Adipocyte (in vitro differentiated cells): ENCODE results near the gene NODAL.

Experiments used
- DNase-seq: peaks from one replicate; pipeline ENCODE4 v3.0.0-alpha.2; 2015; ENCODE audit warnings: low read depth
- H3K27me3 ChIP-seq: replicated peaks from 2 replicates; pipeline ENCODE4 v1.7.0; 2013; ENCODE audit warnings: mild to moderate bottlenecking, low read length, moderate library complexity; ENCODE audit not compliant: control insufficient read depth, insufficient read depth
- H3K36me3 ChIP-seq: 2 replicates; pipeline ENCODE4 v1.7.0; 2013; ENCODE audit warnings: low read length, mild to moderate bottlenecking, moderate library complexity; ENCODE audit not compliant: control insufficient read depth, insufficient read depth, severe bottlenecking
- H3K4me1 ChIP-seq: 2 replicates; pipeline ENCODE4 v1.7.0; 2013; ENCODE audit warnings: mild to moderate bottlenecking, low read length, moderate library complexity; ENCODE audit not compliant: control insufficient read depth, insufficient read depth
- H3K4me3 ChIP-seq: 2 replicates; pipeline ENCODE4 v1.7.0; 2013; ENCODE audit warnings: mild to moderate bottlenecking, low read length, moderate library complexity
- H3K9ac ChIP-seq: 2 replicates; pipeline ENCODE4 v1.7.0; 2013; ENCODE audit warnings: mild to moderate bottlenecking, low read length, moderate library complexity
- H3K9me3 ChIP-seq: 2 replicates; pipeline ENCODE4 v1.7.0; 2013; ENCODE audit warnings: mild to moderate bottlenecking, low read length, moderate library complexity; ENCODE audit not compliant: control insufficient read depth

The NODAL gene

DNA sequence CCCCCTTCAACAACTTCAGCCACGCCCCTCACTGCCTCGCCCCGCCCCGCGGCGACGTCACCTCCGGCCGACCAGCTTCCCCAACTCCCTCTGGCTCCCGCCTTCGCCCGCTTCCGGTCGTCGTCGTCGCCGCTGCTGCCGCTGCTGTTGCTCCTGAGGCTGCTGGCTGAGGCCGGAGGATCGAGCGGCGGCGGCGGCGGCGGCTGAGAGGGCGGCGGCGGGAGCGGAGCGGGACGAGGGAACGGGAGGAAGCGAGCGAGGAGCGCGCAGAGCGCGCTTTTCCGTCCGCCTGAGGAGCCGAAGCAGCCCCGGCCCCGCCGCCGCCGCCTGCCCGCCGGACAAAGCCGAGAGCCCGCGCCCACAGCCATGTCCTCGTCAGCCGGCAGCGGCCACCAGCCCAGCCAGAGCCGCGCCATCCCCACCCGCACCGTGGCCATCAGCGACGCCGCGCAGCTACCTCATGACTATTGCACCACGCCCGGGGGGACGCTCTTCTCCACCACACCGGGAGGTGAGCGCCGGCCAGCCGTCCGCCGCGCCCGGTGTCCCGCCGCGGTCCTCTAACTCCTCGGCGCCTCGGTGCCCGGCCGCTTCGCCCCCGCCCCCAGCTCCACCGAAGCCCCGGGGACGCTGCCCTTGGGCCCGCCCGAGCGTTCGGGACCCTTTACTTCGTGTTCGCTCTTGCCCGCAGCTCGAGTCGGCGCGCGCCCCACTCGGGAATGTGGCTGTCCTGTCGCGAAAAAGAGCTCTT lies 37.3 kb downstream of the NODAL start, which contains the start of gene EIF4EBP2:
EIF4EBP2 (plus strand) TSS at position 110 of the 751 bp plus-strand sequence; CDS start at position 367, 257 bp downstream.
- Histone ChIP-seq H3K36me3 (no peaks in the 10 kb centered on the region), H3K9me3 (no peaks in the 10 kb centered on the region), H3K9ac (peak within 1 kb of the TSS; percentile 100), H3K27me3 (no peaks in the 10 kb centered on the region), H3K4me3 (peak within 1 kb of the TSS; percentile 99), H3K4me1 (peaks cover 27% of the 10 kb centered on the region)
- DNase-seq: peak; percentile 99

DNA sequence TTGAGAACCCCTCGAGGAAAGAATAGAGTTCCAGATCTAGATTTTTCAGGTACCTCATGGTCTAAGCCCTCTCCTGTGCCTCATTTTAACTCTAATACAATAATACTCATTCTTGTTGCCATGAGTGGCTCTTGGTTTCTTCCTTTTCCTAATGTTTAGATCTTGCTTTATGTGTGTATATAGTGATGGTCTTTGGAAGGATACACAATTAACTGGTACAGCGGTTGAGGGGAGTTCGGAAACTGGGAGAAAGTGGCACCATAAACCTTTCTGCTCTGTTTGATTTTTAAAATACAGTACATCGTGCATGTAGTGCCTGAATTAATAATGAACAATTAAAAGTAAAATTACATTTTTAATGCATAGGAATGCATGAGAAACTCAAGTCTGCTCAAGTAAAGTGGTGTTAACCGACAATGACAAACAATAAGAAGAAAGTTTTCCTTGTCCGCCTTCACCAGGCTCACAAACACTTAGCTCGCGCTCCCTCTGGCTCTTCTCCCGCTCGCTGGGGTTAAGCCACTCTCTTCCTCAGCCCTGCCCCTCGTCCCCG lies 37.9 kb downstream of the NODAL start:
- Histone ChIP-seq H3K9ac (peak overlapping the region; percentile 100), H3K27me3 (no peaks in the 10 kb centered on the region), H3K4me1 (peaks cover 21% of the 10 kb centered on the region), H3K9me3 (no peaks in the 10 kb centered on the region), H3K4me3 (peak overlapping the region; percentile 99), H3K36me3 (no peaks in the 10 kb centered on the region)
- no peak for DNase-seq

DNA sequence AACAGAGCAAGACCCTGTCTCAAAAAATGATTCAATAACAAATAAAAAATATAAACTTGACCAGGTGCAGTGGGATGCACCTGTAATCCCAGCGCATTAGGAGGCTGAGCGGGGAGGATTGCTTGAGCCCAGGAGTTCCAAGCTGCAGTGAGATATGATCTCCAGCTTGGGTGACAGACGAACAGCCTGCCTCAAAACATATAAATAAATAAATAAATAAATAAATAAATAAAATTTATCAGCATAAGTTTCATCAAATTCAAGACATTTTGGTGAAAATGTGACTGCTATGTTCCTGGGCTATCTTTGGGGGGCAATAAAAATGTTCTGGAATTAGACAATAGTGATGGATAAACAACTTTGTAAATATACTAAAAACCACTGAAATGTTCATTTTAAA lies 42.3 kb downstream of the NODAL start:
- Histone ChIP-seq H3K27me3 (peaks cover 7% of the 10 kb centered on the region), H3K36me3 (no peaks in the 10 kb centered on the region), H3K9me3 (no peaks in the 10 kb centered on the region), H3K4me1 (peaks cover 6% of the 10 kb centered on the region), H3K4me3 (no peak overlapping the region), H3K9ac (no peak overlapping the region)
- DNase-seq: no peak

DNA sequence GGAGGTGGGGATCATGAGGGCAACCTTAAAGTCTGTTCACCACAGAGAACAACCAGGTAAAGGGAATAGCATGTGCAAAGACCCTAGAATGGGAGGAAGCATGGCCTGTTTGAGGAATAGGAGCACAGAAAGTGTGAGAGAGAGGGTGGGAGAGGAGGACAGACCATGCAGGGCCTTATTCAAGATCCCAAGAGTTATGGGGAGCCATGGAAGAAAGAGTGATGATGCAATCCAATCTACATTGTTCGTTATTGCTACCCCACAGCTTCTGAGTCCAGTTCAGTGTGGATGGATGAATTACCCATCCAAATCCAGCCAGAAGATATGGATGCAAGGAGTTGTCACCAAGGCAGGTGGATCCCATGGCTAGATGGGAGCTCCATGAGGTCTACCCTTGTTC lies 45.3 kb downstream of the NODAL start:
- Histone ChIP-seq H3K9me3 (no peaks in the 10 kb centered on the region), H3K27me3 (peaks cover 10% of the 10 kb centered on the region), H3K9ac (no peak overlapping the region), H3K4me3 (no peak overlapping the region), H3K36me3 (no peaks in the 10 kb centered on the region), H3K4me1 (peaks cover 5% of the 10 kb centered on the region)
- DNase-seq: no peak

DNA sequence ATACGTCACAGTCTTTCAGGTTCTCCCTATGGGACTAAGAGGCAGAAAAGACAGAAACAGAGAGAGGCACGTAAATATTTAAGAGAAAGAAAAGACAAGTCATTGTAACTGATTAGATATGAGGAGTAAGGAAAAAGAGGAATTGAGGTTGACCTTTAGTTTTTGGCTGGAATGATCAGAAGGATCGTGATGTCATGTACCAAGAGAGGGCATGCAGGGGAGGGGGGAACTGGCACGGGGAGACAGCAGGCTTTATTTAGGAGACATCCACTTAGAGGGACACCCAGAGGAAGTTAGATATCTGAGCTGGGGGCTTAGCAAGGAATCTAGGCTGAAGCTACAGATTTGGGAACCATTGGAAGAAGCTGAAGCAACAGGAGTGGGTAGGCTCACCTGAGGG lies 49.8 kb downstream of the NODAL start:
- H3K9ac ChIP-seq: no peak overlapping the region
- no peaks in the 10 kb centered on the region for H3K36me3 ChIP-seq
- no peak for DNase-seq
- no peak overlapping the region for H3K4me3 ChIP-seq
- peaks cover 3% of the 10 kb centered on the region for H3K27me3 ChIP-seq
- no peaks in the 10 kb centered on the region for H3K9me3 ChIP-seq
- peaks cover 8% of the 10 kb centered on the region for H3K4me1 ChIP-seq
